ENCODE measurements around the gene TRAK2. TPM values are rescaled to one million over a fixed set of nuclear protein-coding genes. Genes with fewer than 3 reads are reported as not detected.

Gene TRAK2
- total RNA-seq, 2 donors from 2014 or later: 31.4 to 40.7 TPM

Other genes with a start within 250 kb of the TRAK2 start
- gene CASP8, start 190.9 kb downstream of the TRAK2 start, total RNA-seq: 100 to 1,000 TPM; 191 to 201 TPM
- 1 to 10 TPM; 4.5 to 4.7 TPM for gene FLACC1, start 94.1 kb downstream of the TRAK2 start, total RNA-seq
- 1 to 10 TPM; 6.9 to 8.3 TPM for gene STRADB, start 282 bp upstream of the TRAK2 start, total RNA-seq
- 1 to 10 TPM; 5.4 to 9.3 TPM for gene TMEM237, start 192.0 kb upstream of the TRAK2 start, total RNA-seq
- under 1 TPM in 1 of 2 donors, not detected in 1; 0.17 TPM for gene MPP4, start 247.2 kb upstream of the TRAK2 start, total RNA-seq

Data from T-helper 17 cell (primary cell).